Measurements from ENCODE around the gene RABGAP1L. TPM values are rescaled to one million over a fixed set of nuclear protein-coding genes. Genes with fewer than 3 reads are reported as not detected.

RABGAP1L gene
- polyA plus RNA-seq, 3 donors: 35.2 to 75.3 (median 63.3) TPM

DNA sequence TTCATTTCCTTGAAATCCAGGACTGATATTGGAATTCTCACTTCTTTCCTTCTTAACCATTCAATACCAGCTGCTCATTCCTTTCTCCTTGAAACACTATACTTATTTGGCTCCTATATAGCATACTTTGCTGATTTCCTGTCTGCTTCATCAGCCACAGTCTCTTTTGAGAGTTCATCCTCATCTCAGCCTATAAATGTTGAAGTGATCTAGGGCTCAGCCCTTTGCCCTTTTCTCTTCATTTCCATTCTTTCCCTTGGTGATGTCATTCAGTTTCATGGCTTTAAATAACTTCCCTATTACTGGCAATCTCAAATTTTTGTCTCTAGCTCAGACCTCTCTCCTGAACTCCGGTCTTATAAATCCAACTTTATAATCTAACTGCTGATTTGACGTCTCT, 24.1 kb upstream of the RABGAP1L start:
- Histone ChIP-seq H3K4me2 (replicated peaks; ENCODE audit: extremely low read depth, low read length, poor library complexity, severe bottlenecking) (no peak overlapping the region), H4K20me1 (ENCODE audit: insufficient read depth, low read length) (no peaks in the 10 kb centered on the region), H3K4me1 (ENCODE audit: control insufficient read depth in 1 of 2, insufficient read depth in 2 of 2, low read length in 2 of 2) (no peaks in the 10 kb centered on the region), H3K9me3 (replicated peaks in 1 of 2; ENCODE audit: control insufficient read depth in 1 of 2, insufficient read depth in 1 of 2, low read length in 2 of 2) (peaks cover 0 to 14% of the 10 kb centered on the region in 2 donors), H3K27ac (ENCODE audit: low read depth in 1 of 2, low read length in 2 of 2) (no peak overlapping the region), H3K9ac (ENCODE audit: insufficient read depth, low read length, poor library complexity, severe bottlenecking) (no peak overlapping the region), H3K27me3 (ENCODE audit: control insufficient read depth in 2 of 2, insufficient read depth in 2 of 2, low read length in 2 of 2) (no peaks in the 10 kb centered on the region), H3K4me3 (replicated peaks in 1 of 3; ENCODE audit: low read depth in 2 of 3, low read length in 3 of 3) (no peak overlapping the region), H2AFZ (ENCODE audit: insufficient read depth, low read depth, low read length, poor library complexity, severe bottlenecking) (no peak overlapping the region), H3K79me2 (ENCODE audit: insufficient read depth, low read length) (no peaks in the 10 kb centered on the region), H3K36me3 (replicated peaks in 1 of 2; ENCODE audit: control insufficient read depth in 1 of 2, insufficient read depth in 2 of 2, low read length in 2 of 2) (no peaks in the 10 kb centered on the region)
- WGBS (ENCODE audit: insufficient coverage): 80% methylated on average over 1 of the region's 2 CpGs
- no peak for DNase-seq
- intact Hi-C loops (cut with micrococcal nuclease): no loop called here
- no peaks in the 10 kb centered on the region for H3K4me1 Mint-ChIP-seq
- H3K27ac Mint-ChIP-seq: no peak overlapping the region
- H3K36me3 Mint-ChIP-seq: no peaks in the 10 kb centered on the region
- TF ChIP-seq, protein P1, sequence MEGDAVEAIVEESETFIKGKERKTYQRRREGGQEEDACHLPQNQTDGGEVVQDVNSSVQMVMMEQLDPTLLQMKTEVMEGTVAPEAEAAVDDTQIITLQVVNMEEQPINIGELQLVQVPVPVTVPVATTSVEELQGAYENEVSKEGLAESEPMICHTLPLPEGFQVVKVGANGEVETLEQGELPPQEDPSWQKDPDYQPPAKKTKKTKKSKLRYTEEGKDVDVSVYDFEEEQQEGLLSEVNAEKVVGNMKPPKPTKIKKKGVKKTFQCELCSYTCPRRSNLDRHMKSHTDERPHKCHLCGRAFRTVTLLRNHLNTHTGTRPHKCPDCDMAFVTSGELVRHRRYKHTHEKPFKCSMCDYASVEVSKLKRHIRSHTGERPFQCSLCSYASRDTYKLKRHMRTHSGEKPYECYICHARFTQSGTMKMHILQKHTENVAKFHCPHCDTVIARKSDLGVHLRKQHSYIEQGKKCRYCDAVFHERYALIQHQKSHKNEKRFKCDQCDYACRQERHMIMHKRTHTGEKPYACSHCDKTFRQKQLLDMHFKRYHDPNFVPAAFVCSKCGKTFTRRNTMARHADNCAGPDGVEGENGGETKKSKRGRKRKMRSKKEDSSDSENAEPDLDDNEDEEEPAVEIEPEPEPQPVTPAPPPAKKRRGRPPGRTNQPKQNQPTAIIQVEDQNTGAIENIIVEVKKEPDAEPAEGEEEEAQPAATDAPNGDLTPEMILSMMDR (IDR thresholded peaks at IDR 0.05): no peak
- H3K4me3 Mint-ChIP-seq: no peak overlapping the region
- H3K9me3 Mint-ChIP-seq: peaks cover 0 to 12% (median 5%) of the 10 kb centered on the region in 7 donors
- peaks cover 0 to 6% (median 0%) of the 10 kb centered on the region in 3 donors for H3K27me3 Mint-ChIP-seq (ENCODE audit: low read depth in 3 of 3)

DNA sequence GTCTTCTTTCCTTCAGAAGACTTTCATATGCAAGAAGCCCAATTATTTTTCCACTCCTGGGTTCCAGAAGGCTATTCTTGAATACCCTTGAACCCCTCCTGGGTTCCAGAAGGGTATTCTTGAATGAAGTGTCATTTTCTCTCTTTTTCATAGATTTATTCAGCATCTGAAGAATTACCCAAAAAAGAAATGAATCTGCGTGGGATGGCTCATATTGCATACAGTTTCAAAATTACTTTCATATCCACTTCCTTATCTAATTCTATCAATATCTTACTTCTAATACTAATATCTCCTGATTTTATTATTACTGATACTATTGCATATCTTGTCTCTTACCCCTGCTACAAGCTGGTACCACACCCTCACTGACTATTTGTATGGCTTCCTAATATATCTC, 22.6 kb upstream of the RABGAP1L start:
- intact Hi-C loops (cut with micrococcal nuclease): no loop called here
- Mint-ChIP-seq H3K27me3 (ENCODE audit: low read depth in 3 of 3) (peaks cover 0 to 3% (median 0%) of the 10 kb centered on the region in 3 donors), H3K27ac (no peak overlapping the region), H3K9me3 (peaks cover 0 to 7% (median 0%) of the 10 kb centered on the region in 7 donors), H3K4me1 (no peaks in the 10 kb centered on the region), H3K4me3 (no peak overlapping the region), H3K36me3 (no peaks in the 10 kb centered on the region)
- DNase-seq: no peak
- Histone ChIP-seq H3K4me3 (replicated peaks in 1 of 3; ENCODE audit: low read depth in 2 of 3, low read length in 3 of 3) (no peak overlapping the region), H3K9me3 (replicated peaks in 1 of 2; ENCODE audit: control insufficient read depth in 1 of 2, insufficient read depth in 1 of 2, low read length in 2 of 2) (peaks cover 0 to 2% of the 10 kb centered on the region in 2 donors), H3K4me1 (ENCODE audit: control insufficient read depth in 1 of 2, insufficient read depth in 2 of 2, low read length in 2 of 2) (no peaks in the 10 kb centered on the region), H3K36me3 (replicated peaks in 1 of 2; ENCODE audit: control insufficient read depth in 1 of 2, insufficient read depth in 2 of 2, low read length in 2 of 2) (no peaks in the 10 kb centered on the region), H2AFZ (ENCODE audit: insufficient read depth, low read depth, low read length, poor library complexity, severe bottlenecking) (no peak overlapping the region), H3K27ac (ENCODE audit: low read depth in 1 of 2, low read length in 2 of 2) (no peak overlapping the region), H3K27me3 (ENCODE audit: control insufficient read depth in 2 of 2, insufficient read depth in 2 of 2, low read length in 2 of 2) (no peaks in the 10 kb centered on the region), H3K79me2 (ENCODE audit: insufficient read depth, low read length) (no peaks in the 10 kb centered on the region), H4K20me1 (ENCODE audit: insufficient read depth, low read length) (no peaks in the 10 kb centered on the region), H3K9ac (ENCODE audit: insufficient read depth, low read length, poor library complexity, severe bottlenecking) (no peak overlapping the region), H3K4me2 (replicated peaks; ENCODE audit: extremely low read depth, low read length, poor library complexity, severe bottlenecking) (no peak overlapping the region)
- WGBS (ENCODE audit: insufficient coverage): 80% methylated on average over 1 of the region's 1 CpG
- TF ChIP-seq, protein P1 (IDR thresholded peaks at IDR 0.05): no peak

All from CD14-positive monocyte (primary cell).